Cardiac fibroblast (primary cell): ENCODE results near the gene MCM3AP.

Source experiments
- DNase-seq, 2 donors: peaks; one replicate each; pipeline versions ENCODE4 v3.0.0 to v3.0.0-alpha.2; 2010; ENCODE audit warnings: low read depth in 2 of 2
- H3K4me3 ChIP-seq, 2 donors: replicated peaks in 1 of 2; 1 replicate in 1 of 2; 2 replicates in 1 of 2; pipeline ENCODE4 v1.5.1; 2011; ENCODE audit warnings: low read depth in 2 of 2, low read length in 2 of 2, mild to moderate bottlenecking in 2 of 2, moderate library complexity in 1 of 2
- TF ChIP-seq, protein P1 (sequence below): IDR thresholded peaks from one replicate; pipeline ENCODE4 v1.5.1; 2011; ENCODE audit warnings: low read depth, mild to moderate bottlenecking, low read length, inconsistent platforms

MCM3AP gene

DNA sequence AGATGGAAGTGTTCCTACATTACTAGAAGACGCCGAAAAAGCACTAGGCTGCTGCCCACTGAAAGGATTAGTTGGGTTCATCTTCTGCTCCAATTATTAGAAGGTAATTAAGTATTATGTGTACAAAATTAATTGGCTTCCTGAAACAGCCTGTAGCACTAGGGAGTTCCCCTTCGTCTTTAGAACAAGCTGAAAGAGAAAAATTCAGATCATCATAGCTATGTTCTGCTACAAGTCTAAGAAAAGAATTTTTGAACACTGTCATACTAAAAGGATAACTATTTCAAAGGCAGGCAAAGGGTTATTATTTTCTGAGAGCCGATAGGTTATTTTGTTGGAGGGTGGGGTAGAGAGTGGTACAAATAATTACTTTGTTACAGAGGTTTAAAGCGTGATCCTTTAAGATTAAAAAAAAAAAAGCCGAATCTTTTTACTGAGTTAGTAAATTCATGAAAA, at the start of gene MCM3AP:
MCM3AP (minus strand) TSS at position 406 of the 456 bp plus-strand sequence; CDS start at position 81, 325 bp downstream.
- H3K4me3 ChIP-seq: peak within 1 kb of the TSS; percentile 70 to 81
- TF ChIP-seq, protein P1, sequence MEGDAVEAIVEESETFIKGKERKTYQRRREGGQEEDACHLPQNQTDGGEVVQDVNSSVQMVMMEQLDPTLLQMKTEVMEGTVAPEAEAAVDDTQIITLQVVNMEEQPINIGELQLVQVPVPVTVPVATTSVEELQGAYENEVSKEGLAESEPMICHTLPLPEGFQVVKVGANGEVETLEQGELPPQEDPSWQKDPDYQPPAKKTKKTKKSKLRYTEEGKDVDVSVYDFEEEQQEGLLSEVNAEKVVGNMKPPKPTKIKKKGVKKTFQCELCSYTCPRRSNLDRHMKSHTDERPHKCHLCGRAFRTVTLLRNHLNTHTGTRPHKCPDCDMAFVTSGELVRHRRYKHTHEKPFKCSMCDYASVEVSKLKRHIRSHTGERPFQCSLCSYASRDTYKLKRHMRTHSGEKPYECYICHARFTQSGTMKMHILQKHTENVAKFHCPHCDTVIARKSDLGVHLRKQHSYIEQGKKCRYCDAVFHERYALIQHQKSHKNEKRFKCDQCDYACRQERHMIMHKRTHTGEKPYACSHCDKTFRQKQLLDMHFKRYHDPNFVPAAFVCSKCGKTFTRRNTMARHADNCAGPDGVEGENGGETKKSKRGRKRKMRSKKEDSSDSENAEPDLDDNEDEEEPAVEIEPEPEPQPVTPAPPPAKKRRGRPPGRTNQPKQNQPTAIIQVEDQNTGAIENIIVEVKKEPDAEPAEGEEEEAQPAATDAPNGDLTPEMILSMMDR: no peak
- DNase-seq: no peak

DNA sequence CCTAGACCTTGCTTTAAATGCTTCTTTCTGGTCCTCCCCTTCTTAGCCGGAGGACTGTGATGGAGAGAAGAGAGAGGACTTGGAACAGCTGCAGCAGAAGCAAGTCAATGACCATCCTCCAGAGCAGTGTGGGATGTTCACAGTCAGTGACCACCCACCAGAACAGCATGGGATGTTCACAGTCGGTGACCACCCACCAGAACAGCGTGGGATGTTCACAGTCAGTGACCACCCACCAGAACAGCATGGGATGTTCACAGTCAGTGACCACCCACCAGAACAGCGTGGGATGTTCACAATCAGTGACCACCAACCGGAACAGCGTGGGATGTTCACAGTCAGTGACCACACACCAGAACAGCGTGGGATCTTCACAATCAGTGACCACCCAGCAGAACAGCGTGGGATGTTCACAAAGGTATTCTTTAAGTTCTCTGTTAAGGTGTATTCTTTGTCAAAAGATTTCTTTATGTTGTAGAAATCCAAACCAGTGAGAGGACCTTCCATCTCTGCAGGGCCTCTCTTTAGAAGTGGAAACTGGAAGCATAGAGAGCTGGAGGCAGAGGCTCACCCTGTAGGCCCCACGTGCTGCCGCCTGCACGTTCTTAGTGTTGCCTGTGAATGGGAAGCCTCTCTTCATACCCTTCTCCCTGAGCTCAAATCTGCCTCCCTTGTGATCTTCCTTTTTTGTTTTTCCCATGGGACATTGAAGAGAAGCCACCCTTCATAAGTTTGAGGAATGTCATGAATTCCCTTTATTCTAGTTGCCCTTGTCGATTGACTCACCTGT, 49.1 kb upstream of the MCM3AP start:
- TF ChIP-seq, protein P1: no peak
- DNase-seq: no peak
- H3K4me3 ChIP-seq: no peak overlapping the region

DNA sequence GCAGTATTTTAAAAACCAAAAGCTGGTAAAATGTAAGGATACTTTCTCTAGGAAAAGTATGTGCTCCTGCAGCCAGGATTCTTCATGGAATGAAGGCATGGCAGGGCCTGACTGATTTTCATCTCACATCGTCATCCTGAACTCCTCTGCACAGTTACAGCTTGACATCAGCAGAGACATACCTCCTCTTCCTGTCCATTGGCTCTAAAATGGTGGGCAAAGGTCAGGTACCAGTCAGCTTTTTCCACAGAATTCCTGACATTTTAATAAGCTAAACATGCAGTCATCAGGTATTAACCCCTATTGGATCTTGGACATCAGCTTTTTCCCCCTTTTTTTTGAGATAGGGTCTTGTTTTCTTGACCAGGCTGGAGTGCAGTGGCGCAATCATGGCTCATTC, 44.4 kb upstream of the MCM3AP start:
- no peak for DNase-seq
- TF ChIP-seq, protein P1: no peak
- no peak overlapping the region for H3K4me3 ChIP-seq

DNA sequence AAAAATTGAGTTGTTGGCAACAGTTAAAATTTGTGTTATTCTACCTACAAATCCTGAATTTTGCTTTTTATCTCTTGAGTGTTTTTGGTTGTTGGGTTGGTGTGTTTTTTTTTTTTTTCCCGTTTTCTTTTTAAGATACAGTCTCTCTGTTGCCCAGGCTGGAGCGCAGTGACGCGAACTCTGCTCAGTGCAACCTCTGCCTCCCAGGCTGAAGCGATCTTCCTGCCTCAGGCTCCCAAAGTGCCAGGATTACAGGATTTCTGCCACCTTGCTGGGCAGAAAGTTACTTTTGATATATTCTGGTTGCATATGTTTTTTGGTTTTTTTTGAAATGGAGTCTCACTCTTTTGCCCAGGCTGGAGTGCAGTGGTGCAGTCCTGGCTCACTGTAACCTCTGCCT, 42.7 kb upstream of the MCM3AP start:
- TF ChIP-seq, protein P1: no peak
- no peak for DNase-seq
- H3K4me3 ChIP-seq: no peak overlapping the region

DNA sequence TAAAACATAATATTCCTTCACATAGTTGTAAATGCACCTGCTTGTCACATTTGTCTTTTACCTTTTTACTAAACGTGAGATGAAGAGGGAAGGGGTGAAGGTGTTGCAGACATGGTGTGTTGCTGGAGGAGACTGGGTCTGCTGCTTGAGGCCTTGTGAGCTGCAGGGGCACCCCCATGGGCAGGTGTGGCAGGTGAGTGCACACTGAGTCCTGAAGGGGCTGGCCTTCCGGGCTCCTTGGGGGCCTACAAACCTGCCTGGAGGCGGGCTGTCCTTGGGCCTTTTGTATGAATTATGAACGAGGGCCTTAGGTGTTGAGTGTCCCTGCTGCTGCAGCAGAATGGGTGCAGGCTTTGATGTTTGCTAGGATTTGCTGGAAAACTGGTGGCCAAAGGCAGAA, 42.3 kb upstream of the MCM3AP start:
- DNase-seq: no peak
- no peak overlapping the region for H3K4me3 ChIP-seq
- TF ChIP-seq, protein P1: no peak

DNA sequence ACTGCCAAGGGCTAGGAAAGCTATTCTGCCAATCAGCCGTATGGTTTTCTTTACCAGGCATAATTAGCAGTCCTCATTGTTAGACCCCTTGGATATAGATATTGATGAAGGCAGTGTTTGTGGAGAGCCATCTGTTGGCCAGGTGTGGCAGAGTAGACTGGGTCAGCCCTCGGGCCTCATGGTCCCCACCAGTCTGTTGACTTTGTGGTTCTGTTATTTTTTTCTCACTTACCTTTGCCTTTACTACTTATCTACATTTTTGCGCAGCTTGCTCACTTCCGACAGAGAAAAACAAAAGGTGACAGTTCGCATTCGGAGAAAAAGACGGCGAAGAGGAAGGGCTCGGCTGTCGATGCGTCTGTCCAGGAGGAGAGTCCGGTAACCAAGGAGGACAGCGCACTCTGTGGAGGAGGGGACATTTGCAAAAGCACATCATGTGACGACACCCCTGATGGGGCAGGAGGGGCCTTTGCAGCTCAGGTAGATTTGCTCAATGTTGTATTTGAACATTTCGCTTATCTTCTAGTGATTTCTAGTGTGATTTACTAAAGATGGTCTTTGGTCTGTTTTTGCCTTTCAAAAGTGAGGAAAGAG, 40.8 kb upstream of the MCM3AP start:
- TF ChIP-seq, protein P1: no peak
- no peak for DNase-seq
- H3K4me3 ChIP-seq: no peak overlapping the region
